ENCODE measurements around the gene DICER1.

GRCh38 chr14:95069018-95069417 is 88.3 kb downstream of the DICER1 start:
- TF ChIP-seq POLR2A (IDR thresholded peaks at IDR 0.05; ENCODE audit: low read length), result no peak
- no peak for TF ChIP-seq CTCF (IDR thresholded peaks at IDR 0.05)
- no peak for TF ChIP-seq RFX5 (IDR thresholded peaks at IDR 0.05)
- TF ChIP-seq CHD2 (IDR thresholded peaks at IDR 0.05; ENCODE audit: low read length, partially characterized antibody), result no peak
- TF ChIP-seq NR3C1 (IDR thresholded peaks at IDR 0.05), result no peak
- TF ChIP-seq USF2 (IDR thresholded peaks at IDR 0.05), result no peak
- no peak for TF ChIP-seq HOXA7 (CRISPR knock-in tag; IDR thresholded peaks at IDR 0.05)
- TF ChIP-seq PHF8 (IDR thresholded peaks at IDR 0.05; ENCODE audit: borderline replicate concordance, low read depth), result no peak
- TF ChIP-seq KDM1A (IDR thresholded peaks at IDR 0.05; ENCODE audit: low read depth), result no peak
- no peak for TF ChIP-seq SMC3 (IDR thresholded peaks at IDR 0.05)
- TF ChIP-seq RAD21 (conservative IDR thresholded peaks at IDR 0.05 in 1 of 2, IDR thresholded peaks at IDR 0.05 in 1 of 2), result no peak
- TF ChIP-seq ZFP36 (IDR thresholded peaks at IDR 0.05; ENCODE audit: borderline replicate concordance, partially characterized antibody), result no peak
- no peak for TF ChIP-seq EP300 (IDR thresholded peaks at IDR 0.05)

Measured in A549 (cell line).